Activated naive CD8-positive, alpha-beta T cell treated with anti-CD3 and anti-CD28 coated beads, Interleukin-2, amount 10 ng/mL, durations not matched to agents 7 days and 5 days (primary cell): ENCODE results near the gene FYN. TPM values are rescaled to one million over a fixed set of nuclear protein-coding genes. Genes with fewer than 3 reads are reported as not detected.

Experiments used
- ATAC-seq: fragments of 150-1000 bp; cut with Tn5 transposase; one replicate; pipeline ENCODE4 v1.10.0; 2021; ENCODE audit warnings: low read depth, moderate library complexity
- POLR2A ChIA-PET: fragments of 350-600 bp; sonication (Branson Sonifier 250); formaldehyde crosslinking; loops from one replicate; lab custom pipeline; 2021; ENCODE audit warnings: antibody characterized with exemption; lab: Charles Lee
- DNase-seq: peaks from one replicate; pipeline ENCODE4 v3.0.0; 2021
- H3K27ac Mint-ChIP-seq: one replicate; pipeline ENCODE4 v1.8.0; 2022; ENCODE audit warnings: mild to moderate bottlenecking, mixed read lengths
- H3K27me3 Mint-ChIP-seq: one replicate; pipeline ENCODE4 v1.8.0; 2022; ENCODE audit warnings: mild to moderate bottlenecking, moderate library complexity, mixed read lengths
- H3K36me3 Mint-ChIP-seq: one replicate; pipeline ENCODE4 v1.8.0; 2021; ENCODE audit warnings: mild to moderate bottlenecking, mixed read lengths
- H3K4me1 Mint-ChIP-seq: one replicate; pipeline ENCODE4 v1.8.0; 2021; ENCODE audit warnings: mixed read lengths
- H3K4me3 Mint-ChIP-seq: one replicate; pipeline ENCODE4 v1.8.0; 2022; ENCODE audit warnings: mild to moderate bottlenecking, moderate library complexity, mixed read lengths
- H3K9me3 Mint-ChIP-seq: one replicate; pipeline ENCODE4 v1.8.0; 2021; ENCODE audit warnings: mixed read lengths
- total RNA-seq, 2 experiments: library from RNA; stranded (reverse); gene quantifications; one replicate each; pipeline ENCODE4 v1.2.3, GENCODE V29; 2021

The FYN gene
- total RNA-seq, 2 experiments from 2014 or later, result 363 to 409 TPM

GRCh38 chr6:111661541-111662061 is 211.7 kb downstream of the FYN start:
- DNase-seq (no peak), ATAC-seq (no peak)
- Mint-ChIP-seq H3K27ac (no peak overlapping the region), H3K36me3 (peaks cover 4% of the 10 kb centered on the region), H3K9me3 (no peaks in the 10 kb centered on the region), H3K4me1 (peaks cover 6% of the 10 kb centered on the region), H3K27me3 (no peaks in the 10 kb centered on the region), H3K4me3 (no peak overlapping the region)
- POLR2A ChIA-PET, result no interaction called here

- no peak overlapping the region for H3K27ac Mint-ChIP-seq
- H3K36me3 Mint-ChIP-seq, result peaks cover 12% of the 10 kb centered on the region
- no peak for DNase-seq
Measured at GRCh38 chr6:111660531-111660930, 212.7 kb downstream of the FYN start.

GRCh38 chr6:111658462-111659154 is 214.6 kb downstream of the FYN start:
- Mint-ChIP-seq H3K27ac (no peak overlapping the region), H3K4me1 (peaks cover 1% of the 10 kb centered on the region), H3K27me3 (no peaks in the 10 kb centered on the region), H3K9me3 (no peaks in the 10 kb centered on the region), H3K36me3 (peaks cover 10% of the 10 kb centered on the region), H3K4me3 (no peak overlapping the region)
- ATAC-seq, result no peak
- no peak for DNase-seq
- POLR2A ChIA-PET, result interaction anchor here (0.7 kb wide), 1 partner anchor 700 kb away, joined by 3 read pairs; no protein-coding TSS in a partner anchor

More at GRCh38 chr6:111660531-111660930, 212.7 kb downstream of the FYN start:
- no peaks in the 10 kb centered on the region for H3K27me3 Mint-ChIP-seq
- H3K4me1 Mint-ChIP-seq, result peaks cover 6% of the 10 kb centered on the region
- no peak for ATAC-seq
- POLR2A ChIA-PET, result no interaction called here
- H3K9me3 Mint-ChIP-seq, result no peaks in the 10 kb centered on the region
- H3K4me3 Mint-ChIP-seq, result no peak overlapping the region

DNA sequence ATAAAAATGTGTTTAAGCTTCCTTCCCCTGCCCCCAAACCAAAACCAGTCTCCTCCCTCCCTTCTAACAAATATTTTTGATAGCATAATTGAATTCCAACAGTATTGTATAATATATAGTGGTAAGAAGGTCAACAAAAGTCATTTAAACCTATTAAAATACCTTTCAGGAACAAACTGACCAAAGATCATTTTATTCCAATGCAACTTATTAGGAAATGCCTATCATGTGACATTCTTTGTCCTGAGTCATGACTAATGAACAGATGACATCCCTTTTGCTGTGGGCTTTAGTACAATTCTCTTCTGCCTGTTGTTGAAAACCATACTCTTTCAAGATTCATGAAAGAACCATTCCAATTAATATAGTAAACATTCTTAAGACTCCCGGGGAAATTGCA is 216.1 kb downstream of the FYN start:
- Mint-ChIP-seq H3K4me3 (no peak overlapping the region), H3K27ac (no peak overlapping the region), H3K36me3 (peaks cover 10% of the 10 kb centered on the region), H3K9me3 (no peaks in the 10 kb centered on the region), H3K27me3 (no peaks in the 10 kb centered on the region), H3K4me1 (no peaks in the 10 kb centered on the region)
- DNase-seq (no peak), ATAC-seq (no peak)
- POLR2A ChIA-PET, result no interaction called here

DNA sequence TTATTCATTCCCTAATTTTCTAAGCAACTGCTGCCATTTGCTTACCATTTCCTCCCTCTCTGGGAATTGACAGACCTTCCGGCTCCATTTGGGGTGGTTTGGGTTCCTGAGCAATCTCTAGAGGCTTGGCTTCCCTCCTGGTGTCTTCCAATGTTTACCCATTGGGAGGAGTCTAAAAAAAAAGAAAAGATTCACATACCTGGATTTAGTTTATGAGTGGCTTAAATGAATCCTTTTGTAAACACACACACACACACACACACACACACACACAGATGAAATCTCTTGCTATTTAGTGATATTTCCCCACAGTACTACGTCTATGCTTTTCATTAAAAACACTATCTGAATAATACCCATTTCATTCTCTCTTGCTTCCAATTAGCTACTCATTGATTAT is 219.3 kb downstream of the FYN start:
- Mint-ChIP-seq H3K36me3 (peaks cover 9% of the 10 kb centered on the region), H3K4me1 (no peaks in the 10 kb centered on the region), H3K9me3 (no peaks in the 10 kb centered on the region), H3K4me3 (no peak overlapping the region), H3K27me3 (no peaks in the 10 kb centered on the region), H3K27ac (no peak overlapping the region)
- DNase-seq, result no peak
- no peak for ATAC-seq
- POLR2A ChIA-PET, result no interaction called here

DNA sequence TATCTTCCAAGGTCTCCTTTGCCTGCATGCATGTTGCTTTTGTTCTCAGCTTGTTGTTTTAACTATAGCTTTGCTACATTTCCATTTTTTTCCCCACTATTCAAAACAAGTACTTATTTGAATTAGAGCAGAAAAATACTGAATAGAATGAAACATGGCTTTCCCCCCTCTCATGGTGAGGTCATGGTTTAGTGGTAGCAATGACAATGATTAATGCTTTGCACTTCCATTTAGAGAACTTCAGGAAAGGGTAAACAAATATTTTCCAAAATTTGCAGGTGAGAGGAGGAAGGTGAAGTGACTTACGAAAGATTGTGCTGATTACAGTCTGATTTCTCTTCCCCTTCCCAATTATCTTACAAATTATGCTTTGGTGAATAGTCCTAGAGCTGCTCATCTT is 219.8 kb downstream of the FYN start:
- Mint-ChIP-seq H3K9me3 (no peaks in the 10 kb centered on the region), H3K4me1 (no peaks in the 10 kb centered on the region), H3K36me3 (peaks cover 9% of the 10 kb centered on the region), H3K27me3 (no peaks in the 10 kb centered on the region), H3K27ac (no peak overlapping the region), H3K4me3 (no peak overlapping the region)
- ATAC-seq (no peak), DNase-seq (no peak)
- POLR2A ChIA-PET, result no interaction called here

DNA sequence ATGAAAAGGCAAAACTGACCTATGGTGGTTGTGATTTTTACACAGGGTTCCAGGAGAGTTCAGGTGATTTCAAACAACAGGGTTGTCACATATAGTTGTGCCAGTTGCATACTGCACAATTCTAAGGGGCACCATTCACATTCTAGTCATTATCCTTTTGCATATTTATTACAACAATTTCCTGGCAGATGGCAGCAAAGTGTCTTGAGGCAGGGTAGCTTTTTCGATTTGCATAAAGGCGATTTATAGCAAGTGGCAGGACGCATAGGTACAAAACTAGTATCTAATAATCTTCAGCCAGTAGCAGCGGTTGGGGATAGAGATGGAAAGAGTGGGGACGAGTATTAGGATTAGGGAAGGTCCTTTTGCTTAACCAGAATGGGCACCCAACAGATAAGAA is 221.1 kb downstream of the FYN start:
- H3K4me3 Mint-ChIP-seq, result no peak overlapping the region
- peaks cover 10% of the 10 kb centered on the region for H3K36me3 Mint-ChIP-seq
- H3K9me3 Mint-ChIP-seq, result no peaks in the 10 kb centered on the region
- POLR2A ChIA-PET, result no interaction called here
- H3K27me3 Mint-ChIP-seq, result no peaks in the 10 kb centered on the region
- no peak for DNase-seq
- ATAC-seq, result no peak
- H3K27ac Mint-ChIP-seq, result no peak overlapping the region
- H3K4me1 Mint-ChIP-seq, result no peaks in the 10 kb centered on the region

GRCh38 chr6:111651185-111652034 is 221.8 kb downstream of the FYN start:
- Mint-ChIP-seq H3K9me3 (no peaks in the 10 kb centered on the region), H3K36me3 (peaks cover 9% of the 10 kb centered on the region), H3K27ac (no peak overlapping the region), H3K27me3 (no peaks in the 10 kb centered on the region), H3K4me3 (no peak overlapping the region), H3K4me1 (no peaks in the 10 kb centered on the region)
- DNase-seq, result no peak
- no peak for ATAC-seq
- POLR2A ChIA-PET, result no interaction called here

GRCh38 chr6:111650049-111650448 is 223.2 kb downstream of the FYN start:
- POLR2A ChIA-PET, result no interaction called here
- Mint-ChIP-seq H3K27ac (no peak overlapping the region), H3K9me3 (no peaks in the 10 kb centered on the region), H3K36me3 (peaks cover 2% of the 10 kb centered on the region), H3K4me3 (no peak overlapping the region), H3K27me3 (no peaks in the 10 kb centered on the region), H3K4me1 (no peaks in the 10 kb centered on the region)
- DNase-seq, result no peak
- no peak for ATAC-seq

DNA sequence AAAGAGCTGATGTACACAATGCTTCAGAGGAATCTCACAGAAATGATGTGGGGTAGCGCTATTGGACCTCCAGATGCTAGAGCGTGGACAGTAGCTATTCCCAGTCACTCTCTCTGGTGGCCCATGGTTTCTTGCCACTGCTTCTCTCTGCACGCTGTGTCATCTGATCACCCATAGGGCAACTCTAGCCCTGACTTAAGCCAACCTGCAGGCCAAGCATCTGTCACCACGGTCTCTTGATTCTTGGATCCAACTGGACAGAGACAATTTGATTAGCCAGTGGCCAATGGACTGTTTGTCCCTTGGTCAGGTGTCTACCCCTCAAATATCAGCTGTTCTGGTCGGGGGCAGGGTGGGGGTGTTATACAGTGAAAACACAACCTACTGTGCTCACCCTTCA is 225.2 kb downstream of the FYN start:
- H3K27ac Mint-ChIP-seq, result no peak overlapping the region
- H3K4me1 Mint-ChIP-seq, result no peaks in the 10 kb centered on the region
- POLR2A ChIA-PET, result no interaction called here
- no peaks in the 10 kb centered on the region for H3K27me3 Mint-ChIP-seq
- peaks cover 2% of the 10 kb centered on the region for H3K36me3 Mint-ChIP-seq
- no peak for DNase-seq
- H3K4me3 Mint-ChIP-seq, result no peak overlapping the region
- H3K9me3 Mint-ChIP-seq, result no peaks in the 10 kb centered on the region
- no peak for ATAC-seq

DNA sequence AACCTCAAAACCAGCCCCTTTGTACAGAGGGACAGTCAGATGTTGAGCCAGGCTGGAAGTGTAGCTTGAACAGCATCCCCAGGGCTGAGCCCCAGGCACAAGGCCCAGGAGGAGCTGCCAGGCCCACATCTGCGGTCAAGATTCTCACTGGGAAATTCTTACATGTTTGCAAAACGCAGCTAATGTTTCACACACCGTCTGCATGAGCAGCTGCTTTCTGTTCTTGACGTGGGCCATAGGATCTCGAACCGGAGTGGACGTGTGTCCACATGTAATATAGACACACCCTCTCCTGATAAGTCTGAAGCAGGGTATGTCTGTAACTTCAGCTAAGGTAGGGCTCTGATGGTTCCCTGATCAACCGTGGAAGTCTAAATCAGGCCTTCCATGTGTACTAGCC is 226.3 kb downstream of the FYN start:
- DNase-seq (no peak), ATAC-seq (no peak)
- Mint-ChIP-seq H3K27ac (no peak overlapping the region), H3K4me1 (peaks cover 1% of the 10 kb centered on the region), H3K27me3 (no peaks in the 10 kb centered on the region), H3K36me3 (peaks cover 2% of the 10 kb centered on the region), H3K4me3 (no peak overlapping the region), H3K9me3 (no peaks in the 10 kb centered on the region)
- POLR2A ChIA-PET, result interaction anchor here (0.6 kb wide), 1 partner anchor 352 kb away, joined by 3 read pairs; no protein-coding TSS in a partner anchor

DNA sequence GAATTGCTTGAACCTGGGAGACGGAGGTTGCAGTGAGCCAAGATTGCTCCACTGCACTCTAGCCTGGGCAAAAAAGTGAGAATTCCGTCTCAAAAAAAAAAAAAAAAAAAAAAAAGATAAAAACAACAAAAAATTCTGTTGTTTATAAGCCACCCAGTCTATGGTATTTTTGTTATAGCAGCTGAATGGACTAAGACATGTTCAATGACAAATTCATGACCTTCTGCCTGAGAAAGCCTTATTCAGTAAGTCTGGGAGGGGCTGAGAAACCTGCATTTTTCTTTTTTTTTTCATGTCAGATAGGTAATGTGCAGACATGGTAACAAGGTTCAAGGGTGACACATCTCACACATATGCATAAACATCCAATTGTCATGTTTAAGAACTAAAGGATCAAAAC is 227.2 kb downstream of the FYN start:
- Mint-ChIP-seq H3K36me3 (peaks cover 2% of the 10 kb centered on the region), H3K4me3 (no peak overlapping the region), H3K27me3 (no peaks in the 10 kb centered on the region), H3K9me3 (no peaks in the 10 kb centered on the region), H3K27ac (no peak overlapping the region), H3K4me1 (peaks cover 1% of the 10 kb centered on the region)
- POLR2A ChIA-PET, result no interaction called here
- no peak for ATAC-seq
- no peak for DNase-seq

- POLR2A ChIA-PET, result no interaction called here
- Mint-ChIP-seq H3K9me3 (no peaks in the 10 kb centered on the region), H3K4me3 (no peak overlapping the region), H3K4me1 (peaks cover 1% of the 10 kb centered on the region), H3K27ac (no peak overlapping the region), H3K36me3 (peaks cover 2% of the 10 kb centered on the region), H3K27me3 (no peaks in the 10 kb centered on the region)
- no peak for ATAC-seq
- no peak for DNase-seq
Measured at GRCh38 chr6:111644893-111645430, 228.3 kb downstream of the FYN start.
